Uterus (tissue), 4 donors: Measurements from ENCODE around the gene RTN3. TPM values are rescaled to one million over a fixed set of nuclear protein-coding genes. Genes with fewer than 3 reads are reported as not detected.

Source experiments
- DNase-seq, 2 donors: peaks; one replicate each; pipeline ENCODE4 v3.0.0-alpha.2; 2019 to 2020
- H3K27ac ChIP-seq, 2 donors: fragments of 200-600 bp; sonication (generic); 1 replicate in 1 of 2; 2 replicates in 1 of 2; pipeline ENCODE4 v1.5.1; 2016 to 2018
- H3K27me3 ChIP-seq, 2 donors: fragments of 200-600 bp; sonication (generic); one replicate each; pipeline ENCODE4 v1.5.1; 2018 to 2019; ENCODE audit warnings: control low read depth in 1 of 2
- H3K36me3 ChIP-seq, 2 donors: fragments of 200-600 bp; sonication (generic); one replicate each; pipeline ENCODE4 v1.5.1; 2019; ENCODE audit warnings: control low read depth in 1 of 2
- H3K4me1 ChIP-seq, 2 donors: fragments of 200-600 bp; sonication (generic); one replicate each; pipeline ENCODE4 v1.5.1; 2018 to 2019; ENCODE audit warnings: control low read depth in 1 of 2
- H3K4me3 ChIP-seq, 2 donors: fragments of 200-600 bp; sonication (generic); 1 replicate in 1 of 2; 2 replicates in 1 of 2; pipeline ENCODE4 v1.5.1; 2018 to 2019; ENCODE audit warnings: mild to moderate bottlenecking in 1 of 2
- H3K9me3 ChIP-seq, 2 donors: fragments of 200-600 bp; sonication (generic); one replicate each; pipeline ENCODE4 v1.5.1; 2019; ENCODE audit warnings: control low read depth in 1 of 2
- POLR2A ChIP-seq, 2 donors: fragments of 450-650 bp; IDR thresholded peaks; one replicate each; pipeline ENCODE4 v1.6.1; 2016; ENCODE audit warnings: antibody characterized with exemption in 2 of 2, mild to moderate bottlenecking in 1 of 2, moderate library complexity in 1 of 2
- intact Hi-C: fragments of 100-400 bp; cut with DNase I; formaldehyde crosslinking; loops from one replicate; pipeline ENCODE4 v1.15.1; 2023; ENCODE audit warnings: low total_unique reads
- total RNA-seq, 4 donors: library from RNA; depleted of rRNA in 3 of 4; stranded (reverse); fragments of >200 nt in 3 of 4; gene quantifications; one replicate each; pipeline versions ENCODE4 v1.1.0 to v1.2.4, GENCODE V29; 2014 to 2023
- TF ChIP-seq, protein P1 (sequence below), 4 experiments: fragments of 200-600 bp in 2 of 4; fragments of 450-650 bp in 2 of 4; sonication (generic) in 2 of 4; IDR thresholded peaks; one replicate each; pipeline ENCODE4 v1.5.1; 2016 to 2019; ENCODE audit warnings: antibody characterized with exemption in 4 of 4, mild to moderate bottlenecking in 2 of 4, moderate library complexity in 1 of 4
- donor health status: DM: yes; HTN: yes; CAD: no.

RTN3 gene
- total RNA-seq, 4 donors from 2014 or later = 52.5 to 86.8 (median 63.9) TPM

DNA sequence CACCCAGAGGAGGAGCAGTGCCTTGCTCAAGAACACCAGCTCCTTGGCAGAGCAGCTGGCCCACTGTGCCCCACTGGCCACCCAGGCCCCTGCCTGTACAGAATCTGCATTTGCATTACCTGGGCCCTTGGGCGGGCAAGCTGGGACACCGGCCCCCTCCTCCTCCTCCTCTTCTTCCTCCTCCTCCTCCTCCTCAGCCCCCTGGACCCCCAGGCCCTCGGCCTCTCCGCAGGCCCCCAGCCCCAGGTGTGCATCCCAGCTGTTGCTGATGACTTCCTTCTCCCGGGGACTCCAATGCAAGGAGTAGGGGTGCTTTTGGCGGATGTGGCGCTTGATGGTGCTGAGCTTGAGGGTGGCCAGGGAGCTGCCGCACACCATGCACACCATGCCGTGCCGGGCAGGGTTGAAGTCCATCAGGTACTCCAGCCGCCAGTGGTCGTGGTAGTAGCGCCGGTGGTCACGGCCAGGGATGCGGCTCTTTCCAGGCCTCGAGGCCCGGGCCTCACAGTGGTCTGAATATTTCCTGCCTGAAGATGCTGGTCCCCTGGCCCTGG is 84.5 kb downstream of the RTN3 start:
- H3K36me3 ChIP-seq = no peaks in the 10 kb centered on the region
- H3K27me3 ChIP-seq = no peaks in the 10 kb centered on the region
- intact Hi-C loops = loop anchor here (10.0 kb wide), 2 partner anchors 179 to 379 kb away; no protein-coding TSS in a partner anchor
- no peak overlapping the region for H3K4me3 ChIP-seq
- peak overlapping the region; percentile 96 for H3K27ac ChIP-seq
- peak; percentile 21 to 25 for DNase-seq
- peaks cover 0 to 20% of the 10 kb centered on the region in 2 donors for H3K4me1 ChIP-seq
- no peak for TF ChIP-seq POLR2A (IDR thresholded peaks at IDR 0.05)
- no peaks in the 10 kb centered on the region for H3K9me3 ChIP-seq

DNA sequence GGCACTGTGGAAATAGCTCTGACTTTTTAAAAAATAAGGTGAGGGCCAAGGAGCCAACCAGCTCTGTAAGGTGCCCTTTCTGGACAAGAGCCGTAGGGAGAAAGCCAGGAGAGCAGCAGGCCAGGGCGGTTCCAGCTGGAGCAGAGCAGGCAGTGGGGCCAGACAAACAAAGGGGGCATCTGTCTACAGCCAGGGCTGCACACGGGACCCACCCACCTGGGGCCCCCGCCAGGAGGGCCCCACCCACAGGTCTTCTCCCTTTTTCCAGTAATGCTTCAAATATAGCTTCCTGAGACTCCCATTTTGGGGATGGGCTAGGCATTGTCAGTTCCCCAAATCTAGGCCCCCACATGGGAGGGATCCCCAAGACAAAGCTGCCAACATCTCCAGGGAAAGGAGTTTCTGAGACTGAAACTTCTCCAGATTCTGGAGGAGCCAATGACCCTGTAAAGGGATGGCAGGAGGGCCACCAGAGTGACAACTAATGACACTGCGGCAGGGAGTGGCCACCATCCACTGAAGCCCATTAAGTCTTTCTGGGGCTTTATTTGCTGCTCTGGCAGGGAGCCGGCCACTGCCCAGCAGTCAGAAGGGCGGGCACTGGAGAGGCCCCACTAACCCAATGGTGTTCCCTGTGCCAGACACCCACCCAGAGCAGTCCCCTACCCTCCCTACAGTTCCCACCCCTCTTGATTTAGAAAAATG is 85.4 kb downstream of the RTN3 start:
- H3K4me1 ChIP-seq = peaks cover 0 to 18% of the 10 kb centered on the region in 2 donors
- no peaks in the 10 kb centered on the region for H3K9me3 ChIP-seq
- DNase-seq = peak; percentile 25 to 30
- TF ChIP-seq POLR2A (IDR thresholded peaks at IDR 0.05) = no peak
- TF ChIP-seq, protein P1, sequence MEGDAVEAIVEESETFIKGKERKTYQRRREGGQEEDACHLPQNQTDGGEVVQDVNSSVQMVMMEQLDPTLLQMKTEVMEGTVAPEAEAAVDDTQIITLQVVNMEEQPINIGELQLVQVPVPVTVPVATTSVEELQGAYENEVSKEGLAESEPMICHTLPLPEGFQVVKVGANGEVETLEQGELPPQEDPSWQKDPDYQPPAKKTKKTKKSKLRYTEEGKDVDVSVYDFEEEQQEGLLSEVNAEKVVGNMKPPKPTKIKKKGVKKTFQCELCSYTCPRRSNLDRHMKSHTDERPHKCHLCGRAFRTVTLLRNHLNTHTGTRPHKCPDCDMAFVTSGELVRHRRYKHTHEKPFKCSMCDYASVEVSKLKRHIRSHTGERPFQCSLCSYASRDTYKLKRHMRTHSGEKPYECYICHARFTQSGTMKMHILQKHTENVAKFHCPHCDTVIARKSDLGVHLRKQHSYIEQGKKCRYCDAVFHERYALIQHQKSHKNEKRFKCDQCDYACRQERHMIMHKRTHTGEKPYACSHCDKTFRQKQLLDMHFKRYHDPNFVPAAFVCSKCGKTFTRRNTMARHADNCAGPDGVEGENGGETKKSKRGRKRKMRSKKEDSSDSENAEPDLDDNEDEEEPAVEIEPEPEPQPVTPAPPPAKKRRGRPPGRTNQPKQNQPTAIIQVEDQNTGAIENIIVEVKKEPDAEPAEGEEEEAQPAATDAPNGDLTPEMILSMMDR (IDR thresholded peaks at IDR 0.05) = no peak
- intact Hi-C loops = loop anchor here (10.0 kb wide), 2 partner anchors 178 to 378 kb away; no protein-coding TSS in a partner anchor
- H3K36me3 ChIP-seq = no peaks in the 10 kb centered on the region
- no peaks in the 10 kb centered on the region for H3K27me3 ChIP-seq
- H3K4me3 ChIP-seq = peak overlapping the region; percentile 80 to 97
- peak overlapping the region; percentile 96 for H3K27ac ChIP-seq

DNA sequence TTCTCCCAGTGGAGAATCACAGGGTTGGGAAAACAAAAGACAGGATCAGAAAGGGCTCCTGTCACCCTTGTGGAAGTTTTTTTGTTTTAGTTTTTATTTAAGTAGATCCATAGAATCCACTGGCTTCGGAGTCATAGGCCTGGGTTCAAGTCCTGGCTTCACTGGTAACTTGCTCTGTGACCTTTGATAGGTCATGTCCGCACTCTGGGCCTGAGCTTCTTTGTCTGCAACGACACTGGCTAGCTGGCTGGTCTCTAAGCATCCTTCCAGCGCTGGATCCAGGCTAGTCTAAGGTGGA is 85.9 kb downstream of the RTN3 start:
- no peak for DNase-seq
- no peaks in the 10 kb centered on the region for H3K27me3 ChIP-seq
- H3K4me3 ChIP-seq = peak overlapping the region; percentile 80 to 97
- intact Hi-C loops = loop anchor here (10.0 kb wide), 2 partner anchors 178 to 378 kb away; no protein-coding TSS in a partner anchor
- peaks cover 0 to 12% of the 10 kb centered on the region in 2 donors for H3K4me1 ChIP-seq
- peak overlapping the region; percentile 96 for H3K27ac ChIP-seq
- TF ChIP-seq, protein P1 (IDR thresholded peaks at IDR 0.05) = no peak
- no peak for TF ChIP-seq POLR2A (IDR thresholded peaks at IDR 0.05)
- H3K9me3 ChIP-seq = no peaks in the 10 kb centered on the region
- no peaks in the 10 kb centered on the region for H3K36me3 ChIP-seq

DNA sequence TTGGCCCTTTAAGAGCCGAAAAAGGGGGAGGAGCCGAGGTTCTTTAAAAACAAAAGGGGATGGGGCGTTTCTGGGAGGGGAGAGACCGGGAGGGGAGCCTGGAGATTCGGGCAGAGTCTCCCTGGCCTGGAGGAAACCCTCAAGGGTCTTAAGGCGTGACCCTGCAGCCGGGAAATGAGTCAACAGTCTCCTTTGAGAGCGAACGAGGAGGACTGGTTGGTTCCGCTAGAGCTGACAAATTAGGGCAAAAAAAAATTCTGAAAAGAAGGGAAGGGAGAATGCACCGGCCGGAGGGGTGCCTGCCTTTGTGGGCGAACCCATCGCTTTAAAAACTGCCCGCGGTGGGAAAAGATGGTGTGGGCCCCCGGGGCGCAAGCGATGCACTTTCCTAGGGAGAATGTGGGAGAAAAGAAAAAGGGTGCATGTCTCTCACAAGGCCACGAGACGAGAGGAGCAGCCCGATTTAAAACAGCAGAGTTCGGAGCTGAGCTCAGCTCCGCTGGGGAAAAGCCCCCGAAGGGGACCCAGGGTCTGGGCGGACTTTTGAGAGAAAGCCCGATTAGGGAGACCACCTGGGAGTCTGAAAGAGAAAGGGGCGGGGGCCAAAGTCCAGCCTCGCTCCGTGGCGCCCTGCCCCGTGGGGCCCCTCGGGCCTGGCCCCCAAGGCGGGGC is 86.4 kb downstream of the RTN3 start:
- Histone ChIP-seq H3K9me3 (no peaks in the 10 kb centered on the region), H3K27me3 (no peaks in the 10 kb centered on the region), H3K4me1 (peaks cover 0 to 11% of the 10 kb centered on the region in 2 donors), H3K4me3 (peak overlapping the region; percentile 80 to 97), H3K27ac (peak overlapping the region; percentile 96), H3K36me3 (no peaks in the 10 kb centered on the region)
- peak; percentile 65 to 85 for DNase-seq
- no peak for TF ChIP-seq POLR2A (IDR thresholded peaks at IDR 0.05)
- TF ChIP-seq, protein P1 (IDR thresholded peaks at IDR 0.05) = no peak
- intact Hi-C loops = loop anchor here (10.0 kb wide), 2 partner anchors 177 to 377 kb away; no protein-coding TSS in a partner anchor

DNA sequence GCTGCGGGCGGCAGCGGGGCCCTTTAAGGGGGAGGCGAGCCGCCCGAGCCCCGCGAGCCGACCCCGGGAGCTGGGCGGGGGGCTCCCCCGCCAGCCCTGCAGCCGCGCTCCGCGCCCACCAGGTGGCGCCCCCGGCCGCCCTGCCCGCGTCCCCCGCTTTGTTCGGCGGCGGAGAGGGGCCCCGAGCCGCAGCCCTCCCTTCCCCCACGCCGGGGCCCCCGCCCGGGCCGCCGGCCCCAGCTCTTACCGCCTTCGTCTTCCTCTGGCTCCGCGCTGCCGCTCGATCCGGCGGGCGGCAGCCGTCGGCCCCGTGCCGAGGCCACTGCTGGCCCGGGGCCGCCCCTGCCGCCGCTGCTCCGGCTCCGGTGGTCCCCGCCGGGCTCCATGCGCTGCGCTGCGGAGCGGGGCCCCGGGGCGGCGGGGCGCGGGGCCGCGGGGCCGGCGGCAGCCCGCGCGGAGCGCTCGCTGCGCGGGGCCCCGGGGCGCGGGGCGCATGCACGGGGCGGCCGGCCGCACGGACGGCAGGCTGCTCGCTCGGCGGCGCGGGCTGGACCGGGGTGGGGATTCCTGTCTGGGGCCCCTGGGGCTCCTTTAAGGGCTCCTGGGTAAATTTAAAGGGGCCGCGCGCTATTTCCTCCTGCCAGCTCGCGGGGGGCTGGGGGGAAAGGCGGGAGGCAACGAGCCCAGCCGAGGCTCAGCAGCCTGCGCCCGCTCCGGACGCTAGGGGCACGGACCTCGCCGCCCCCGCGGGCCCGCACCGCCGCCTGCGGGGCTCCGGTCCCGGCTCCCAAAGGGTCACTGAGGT is 87.1 kb downstream of the RTN3 start, which contains the start of gene ZFTA:
Gene ZFTA, minus strand, starts transcription at position 539 of the 805 bp plus-strand sequence. Its CDS starts 153 bp downstream, at position 386.
- intact Hi-C loops = loop anchor here (10.0 kb wide), 2 partner anchors 176 to 376 kb away; no protein-coding TSS in a partner anchor
- TF ChIP-seq POLR2A (IDR thresholded peaks at IDR 0.05) = peak in 1 of 2 donors; percentile 5
- TF ChIP-seq, protein P1 (IDR thresholded peaks at IDR 0.05) = peak; percentile 17 to 94 (median 91)
- peaks cover 0 to 11% of the 10 kb centered on the region in 2 donors for H3K4me1 ChIP-seq
- peak within 1 kb of the TSS; percentile 96 for H3K27ac ChIP-seq
- H3K4me3 ChIP-seq = peak within 1 kb of the TSS; percentile 80 to 97
- H3K9me3 ChIP-seq = no peaks in the 10 kb centered on the region
- no peaks in the 10 kb centered on the region for H3K27me3 ChIP-seq
- no peaks in the 10 kb centered on the region for H3K36me3 ChIP-seq
- DNase-seq = peak; percentile 72 to 75
